NAMALWA (cell line): ENCODE results near the gene POLR1G.
"Not testable (repeated sequence)": the region's sequence is repeated elsewhere in the genome, so short reads cannot be mapped to it uniquely, and the experiment has no call there.

Experiments used
- DNase-seq: peaks from one replicate; pipeline ENCODE4 v3.0.0-alpha.2; 2015; ENCODE audit warnings: low spot score

POLR1G gene

DNA sequence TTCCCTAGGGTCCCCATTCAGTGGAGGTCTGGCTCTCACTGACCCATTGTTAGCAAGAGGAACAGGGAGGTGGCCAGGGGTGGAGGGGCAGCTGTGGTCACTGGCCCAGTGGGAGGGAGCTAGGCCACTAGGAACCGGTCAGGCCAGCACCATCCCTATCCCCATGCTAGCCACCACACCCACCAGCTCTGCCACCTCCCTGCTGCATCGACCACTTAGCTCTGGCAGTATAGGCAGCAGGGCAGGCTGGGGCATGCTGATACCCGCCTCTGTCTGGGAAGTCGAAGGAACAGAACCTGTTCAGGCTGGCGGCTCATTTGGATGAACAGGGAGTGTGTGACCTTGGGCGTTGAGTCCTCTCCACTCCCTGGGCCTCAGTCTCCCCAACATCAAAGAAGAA lies 6.3 kb upstream of the POLR1G start:
- no peak for DNase-seq

DNA sequence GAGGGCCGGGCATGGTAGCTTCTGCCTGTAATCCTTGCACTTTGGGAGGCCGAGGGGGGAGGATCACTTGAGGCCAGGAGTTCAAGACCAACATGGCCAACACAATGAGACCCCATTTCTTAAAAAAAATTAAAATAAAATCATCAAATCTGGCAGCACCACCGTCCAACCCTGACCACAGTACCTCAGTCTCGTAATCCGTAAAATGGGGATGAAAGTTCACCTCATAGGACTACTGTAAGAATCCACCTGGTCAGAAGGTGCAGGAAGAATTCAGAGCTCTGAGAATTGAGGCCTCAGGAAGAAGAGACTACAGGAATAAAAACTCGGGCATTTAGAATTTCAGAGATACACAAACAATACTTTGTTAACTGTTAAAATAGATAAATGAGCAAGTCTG lies 4.6 kb upstream of the POLR1G start:
- no peak for DNase-seq

DNA sequence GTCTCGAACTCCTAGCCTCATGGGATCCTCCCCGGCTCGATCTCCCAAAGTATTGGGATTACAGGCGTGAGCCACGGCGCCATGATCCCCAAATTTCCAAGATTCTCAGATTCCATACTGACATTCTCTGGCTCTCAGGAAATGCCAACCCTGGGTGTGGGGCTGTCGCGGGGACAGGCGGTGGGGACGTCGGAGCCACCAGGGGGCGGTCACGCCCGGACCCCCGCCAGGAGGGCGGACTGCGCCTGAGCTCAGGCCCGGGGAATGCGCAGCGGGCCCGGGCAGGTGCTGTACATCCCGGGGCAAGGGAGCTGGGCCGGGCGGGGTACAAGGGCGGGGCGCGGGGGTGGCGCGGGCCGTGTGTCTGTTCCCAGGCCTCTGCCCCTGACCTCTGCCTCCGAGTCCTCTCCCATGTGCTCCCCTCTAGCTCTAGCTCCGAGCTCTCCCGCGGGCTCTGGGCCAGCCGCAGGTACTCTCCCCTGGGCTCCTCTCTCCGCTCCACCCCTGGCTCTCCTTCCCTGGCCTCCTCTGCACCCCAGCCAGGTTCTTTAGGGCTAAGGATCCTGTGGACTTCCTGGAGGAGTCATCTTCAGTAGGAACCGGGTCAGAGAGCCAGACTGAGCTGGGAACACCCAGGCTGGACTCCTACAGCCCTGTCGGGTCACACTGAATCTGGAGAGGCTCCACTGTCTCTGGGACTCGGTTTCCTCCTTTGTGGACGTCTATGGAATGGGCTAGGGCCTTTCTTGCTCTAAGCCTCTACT lies 4.0 kb upstream of the POLR1G start:
- no peak for DNase-seq

DNA sequence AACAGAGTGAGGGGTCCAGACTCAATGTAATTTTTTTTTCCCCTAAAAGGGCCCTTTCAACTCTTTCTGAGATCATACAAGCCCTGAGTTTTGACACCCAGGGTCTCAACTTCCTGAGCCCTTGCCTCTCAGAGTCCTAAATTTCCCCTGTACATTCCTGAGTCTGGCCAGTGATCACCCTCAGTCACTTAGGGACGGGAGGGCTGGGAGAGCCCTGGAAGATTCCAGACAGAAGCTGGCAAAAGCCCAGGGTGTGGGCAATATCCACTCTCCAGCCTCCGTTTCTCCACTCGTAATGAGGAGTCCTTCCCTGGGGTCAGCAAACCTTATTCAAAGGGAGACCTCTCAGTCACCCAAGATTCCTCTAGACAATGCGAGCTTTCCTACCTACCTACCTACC lies 3.2 kb upstream of the POLR1G start:
- DNase-seq: no peak

DNA sequence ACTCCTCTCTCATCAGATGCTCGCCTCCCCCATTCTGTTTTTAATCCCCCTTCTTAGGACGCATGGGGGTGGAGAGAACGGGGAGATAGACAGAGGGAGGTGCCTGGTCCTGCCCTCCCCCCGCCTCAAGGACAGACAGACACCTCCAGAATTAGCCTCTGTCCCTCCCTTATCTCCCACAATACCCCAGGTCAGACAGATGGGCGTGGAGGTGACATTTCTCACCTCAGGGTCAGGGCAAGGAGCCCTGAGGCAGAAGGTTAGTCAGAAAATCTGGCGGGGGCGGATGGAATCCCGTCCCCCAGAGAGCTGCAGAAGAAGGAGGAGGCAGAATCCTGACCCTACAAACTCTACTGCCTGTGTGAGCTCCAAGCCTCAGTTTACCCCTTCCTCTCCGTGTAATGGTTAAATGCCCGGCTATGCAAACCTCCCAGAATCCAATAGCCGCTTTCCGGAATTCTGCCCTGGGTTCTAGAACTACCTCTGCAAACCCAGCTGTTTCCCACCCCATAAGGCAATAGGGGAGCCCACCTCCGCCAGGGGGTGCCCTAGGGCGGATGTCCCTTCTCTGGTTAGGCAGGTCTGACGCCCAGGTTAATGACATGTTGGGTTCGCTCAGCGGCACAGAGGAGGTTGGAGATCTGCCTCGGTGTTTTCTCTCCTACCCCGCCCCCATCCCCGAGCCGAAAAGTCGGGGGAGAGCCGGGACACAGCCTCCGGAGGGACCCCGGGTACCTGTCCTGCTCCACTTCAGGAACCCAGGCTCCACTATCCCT lies 2.5 kb upstream of the POLR1G start:
- peak; percentile 92 for DNase-seq

DNA sequence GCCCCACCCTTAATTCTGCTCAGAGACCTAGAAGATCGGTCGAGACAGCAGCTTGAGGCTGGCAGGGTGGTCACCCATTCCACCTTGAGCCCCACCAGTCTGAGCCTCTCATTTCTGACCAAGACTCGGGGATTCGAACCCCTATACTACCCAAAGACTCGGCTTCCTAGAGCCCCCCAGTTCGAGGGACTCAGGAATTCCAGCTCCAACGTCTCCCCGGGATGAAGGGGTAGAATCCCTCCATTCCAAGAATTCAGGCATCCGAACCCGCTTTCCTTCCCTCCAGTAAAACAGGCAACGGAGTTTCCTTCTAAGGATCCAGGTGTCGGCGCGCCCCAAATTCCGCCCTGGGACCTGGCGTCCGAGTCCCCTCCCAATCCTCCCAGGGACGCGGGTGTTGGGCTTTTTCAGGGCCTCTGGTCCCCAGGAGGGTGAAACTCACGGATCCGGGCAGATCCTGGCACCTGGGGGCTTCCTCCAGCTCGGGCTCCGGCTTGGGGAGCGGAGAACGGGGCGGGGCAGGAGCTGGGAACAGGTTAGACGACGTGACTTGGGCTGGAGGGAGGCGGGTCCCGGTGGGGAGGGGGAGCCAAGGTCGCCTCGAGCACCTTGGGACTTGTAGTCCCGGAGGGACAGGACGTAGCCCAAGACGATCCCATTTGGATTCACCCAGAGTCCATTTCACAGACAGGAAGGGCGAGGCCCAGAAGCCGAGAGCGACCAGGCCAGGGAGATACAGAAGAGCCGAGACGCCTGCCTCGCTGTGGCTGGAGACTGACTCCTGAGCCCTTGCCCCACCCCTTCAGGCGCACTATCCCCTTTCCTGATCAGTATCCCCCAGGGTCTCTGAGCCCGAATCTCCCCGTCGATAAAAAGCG lies 1.6 kb upstream of the POLR1G start, which contains the start of gene PPP1R13L:
Gene PPP1R13L, minus strand, starts transcription at position 513 of the 878 bp plus-strand sequence. CDS start 6,751 bp downstream, outside the sequence.
- no peak for DNase-seq

DNA sequence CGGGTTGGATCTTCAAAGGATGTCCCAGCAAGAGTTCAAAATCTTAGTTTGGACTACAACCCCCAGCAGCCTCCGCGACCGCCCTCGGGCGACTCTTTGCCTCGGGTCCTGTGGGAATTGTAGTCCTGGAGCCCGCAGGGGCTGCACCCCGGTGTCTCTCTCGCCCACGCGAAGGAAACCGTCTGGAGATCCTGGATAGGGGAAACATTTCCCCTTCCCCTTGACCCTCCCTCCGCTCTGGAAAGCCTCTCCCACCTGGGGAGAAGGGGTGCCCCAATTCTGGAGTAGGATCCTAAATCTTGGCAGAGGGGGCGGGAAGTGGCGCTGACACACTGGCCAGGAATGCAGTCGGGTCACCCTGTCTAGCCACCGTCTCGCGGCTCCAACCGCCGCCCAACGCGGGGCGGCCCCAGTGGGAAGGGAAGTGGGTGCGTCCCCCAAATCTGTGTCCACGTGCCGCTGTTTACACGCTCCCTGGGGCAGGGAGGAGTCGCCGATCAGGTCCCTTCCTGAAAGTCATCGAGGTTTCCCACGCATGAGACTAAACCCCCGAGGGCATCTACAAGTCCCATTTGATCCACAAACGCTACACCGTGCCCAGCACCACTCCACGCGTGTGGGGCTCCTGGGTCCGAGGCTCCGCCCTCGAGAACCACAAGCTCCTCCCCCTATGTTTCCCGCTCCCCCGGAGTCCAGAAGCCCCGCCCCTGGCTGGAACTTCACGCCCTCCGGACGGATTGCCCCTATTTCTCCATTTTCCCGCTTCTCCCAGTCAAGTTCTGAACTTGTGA lies 814 bp upstream of the POLR1G start:
- DNase-seq: peak; percentile 92

DNA sequence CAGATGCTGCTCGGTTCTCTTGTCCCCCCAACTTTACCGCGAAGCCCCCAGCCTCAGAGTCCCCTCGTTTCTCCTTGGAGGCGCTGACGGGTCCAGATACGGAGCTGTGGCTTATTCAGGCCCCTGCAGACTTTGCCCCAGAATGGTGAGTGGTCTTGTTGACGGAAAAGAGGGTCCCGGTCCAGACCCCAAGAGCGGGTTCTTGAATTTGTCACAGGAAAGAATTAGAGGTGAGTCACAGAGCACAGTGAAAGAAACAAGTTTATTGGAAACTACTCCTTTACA lies 589 bp downstream of the POLR1G start:
- no peak for DNase-seq

DNA sequence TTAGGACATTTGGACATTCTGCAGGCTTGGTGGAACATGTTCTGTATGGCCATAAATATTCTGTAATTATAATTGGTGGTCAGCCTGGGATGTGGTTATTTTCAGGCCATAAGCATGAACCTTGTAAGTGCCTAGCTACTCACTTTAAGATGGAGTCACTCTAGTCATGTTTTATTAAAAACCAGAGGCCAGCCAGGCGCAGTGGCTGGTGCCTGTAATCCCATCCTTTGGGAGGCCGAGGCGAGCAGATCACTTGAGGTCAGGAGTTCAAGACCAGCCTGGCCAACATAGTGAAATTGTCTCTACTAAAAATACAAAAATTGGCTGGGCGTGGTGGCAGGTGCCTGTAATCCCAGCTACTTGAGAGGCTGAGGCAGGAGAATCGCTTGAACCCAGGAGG lies 1.1 kb downstream of the POLR1G start:
- not testable (repeated sequence) for DNase-seq

DNA sequence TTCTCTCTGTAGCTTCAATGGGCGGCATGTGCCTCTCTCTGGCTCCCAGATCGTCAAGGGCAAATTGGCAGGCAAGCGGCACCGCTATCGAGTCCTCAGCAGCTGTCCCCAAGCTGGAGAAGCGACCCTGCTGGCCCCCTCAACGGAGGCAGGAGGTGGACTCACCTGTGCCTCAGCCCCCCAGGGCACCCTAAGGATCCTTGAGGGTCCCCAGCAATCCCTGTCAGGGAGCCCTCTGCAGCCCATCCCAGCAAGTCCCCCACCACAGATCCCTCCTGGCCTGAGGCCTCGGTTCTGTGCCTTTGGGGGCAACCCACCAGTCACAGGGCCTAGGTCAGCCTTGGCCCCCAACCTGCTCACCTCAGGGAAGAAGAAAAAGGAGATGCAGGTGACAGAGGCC lies 1.7 kb downstream of the POLR1G start:
- DNase-seq: no peak

DNA sequence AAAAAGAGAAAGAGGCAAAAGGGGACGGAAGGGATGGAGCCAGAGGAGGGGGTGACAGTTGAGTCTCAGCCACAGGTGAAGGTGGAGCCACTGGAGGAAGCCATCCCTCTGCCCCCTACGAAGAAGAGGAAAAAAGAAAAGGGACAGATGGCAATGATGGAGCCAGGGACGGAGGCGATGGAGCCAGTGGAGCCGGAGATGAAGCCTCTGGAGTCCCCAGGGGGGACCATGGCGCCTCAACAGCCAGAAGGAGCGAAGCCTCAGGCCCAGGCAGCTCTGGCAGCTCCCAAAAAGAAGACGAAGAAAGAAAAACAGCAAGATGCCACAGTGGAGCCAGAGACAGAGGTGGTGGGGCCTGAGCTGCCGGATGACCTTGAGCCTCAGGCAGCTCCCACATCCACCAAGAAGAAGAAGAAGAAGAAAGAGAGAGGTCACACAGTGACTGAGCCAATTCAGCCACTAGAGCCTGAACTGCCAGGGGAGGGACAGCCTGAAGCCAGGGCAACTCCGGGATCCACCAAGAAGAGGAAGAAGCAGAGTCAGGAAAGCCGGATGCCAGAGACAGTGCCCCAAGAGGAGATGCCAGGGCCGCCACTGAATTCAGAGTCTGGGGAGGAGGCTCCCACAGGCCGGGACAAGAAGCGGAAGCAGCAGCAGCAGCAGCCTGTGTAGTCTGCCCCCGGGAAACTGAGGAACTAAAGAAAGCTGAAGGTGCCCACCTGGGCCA lies 2.5 kb downstream of the POLR1G start:
- DNase-seq: no peak

DNA sequence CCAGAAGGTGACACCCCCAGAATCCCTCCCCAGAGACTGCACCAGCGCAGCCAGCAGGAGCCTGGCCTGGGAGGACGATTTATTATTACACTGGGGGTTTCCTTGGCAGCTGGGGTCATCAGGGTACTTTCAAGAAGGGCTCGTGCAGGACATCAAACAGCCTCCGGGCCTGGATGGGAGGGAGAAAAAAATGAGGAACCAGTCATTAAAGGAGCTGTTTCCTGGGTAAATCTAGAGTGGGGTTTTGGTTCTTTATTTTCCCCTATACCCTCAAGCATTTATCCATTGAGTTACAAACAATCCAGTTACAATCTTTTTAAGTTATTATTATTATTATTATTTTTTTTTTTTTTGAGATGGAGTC lies 3.1 kb downstream of the POLR1G start:
- no peak for DNase-seq

DNA sequence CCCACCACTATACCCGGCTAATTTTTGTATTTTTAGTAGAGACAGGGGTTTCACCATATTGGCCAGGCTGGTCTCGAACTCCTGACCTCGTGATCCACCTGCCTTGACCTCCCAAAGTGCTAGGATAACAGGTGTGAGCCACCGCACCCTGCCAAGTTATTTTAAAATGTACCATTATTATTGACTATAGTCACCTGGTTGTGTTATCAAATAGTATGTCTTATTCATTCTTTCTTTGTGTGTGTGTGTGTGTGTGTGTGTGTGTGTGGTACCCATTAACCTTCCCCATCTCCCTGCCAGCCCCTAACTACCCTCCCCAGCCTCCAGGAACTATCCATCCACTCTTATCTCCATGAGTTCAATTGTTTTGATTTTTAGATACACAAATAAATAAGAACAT lies 3.9 kb downstream of the POLR1G start:
- not testable (repeated sequence) for DNase-seq

DNA sequence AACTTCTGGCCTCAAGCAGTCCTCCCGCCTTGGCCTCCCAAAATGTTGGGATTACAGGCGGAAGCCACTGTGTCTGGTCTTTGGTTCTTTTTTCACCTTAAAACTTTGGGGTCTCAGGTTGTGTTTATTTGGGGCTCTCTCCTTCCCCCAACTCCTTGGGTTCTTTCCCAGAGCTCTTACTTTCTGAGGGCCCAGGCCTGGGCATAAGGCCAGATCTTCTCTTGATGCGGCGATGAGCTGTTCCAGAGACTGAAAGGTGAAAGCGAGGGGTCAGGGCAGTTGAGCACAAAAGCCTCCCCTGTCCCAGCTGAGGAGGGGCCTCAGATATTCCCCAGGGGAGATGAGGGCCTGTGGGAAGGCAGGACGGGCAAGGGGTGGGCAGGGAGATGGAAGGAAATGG lies 7.1 kb downstream of the POLR1G start:
- no peak for DNase-seq

DNA sequence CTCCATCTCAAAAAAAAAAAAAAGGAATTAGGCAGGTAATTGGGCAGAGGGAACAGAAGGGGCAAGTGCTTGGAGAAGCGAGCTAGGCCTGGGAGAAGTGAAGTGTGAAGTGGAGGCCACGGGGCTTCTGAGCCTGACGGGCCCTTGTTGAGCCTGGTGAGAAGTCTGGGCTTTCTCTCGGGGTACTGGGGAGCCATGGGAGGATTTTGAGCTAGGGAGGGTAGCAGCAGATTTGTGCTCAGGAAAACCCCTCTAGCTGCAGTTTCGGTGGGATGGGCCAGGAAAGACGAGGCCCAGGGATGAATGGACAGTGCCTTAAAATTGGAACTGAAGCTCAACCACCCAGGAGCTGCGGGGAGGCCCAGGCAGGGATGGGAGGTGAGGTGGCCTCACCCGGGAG lies 8.0 kb downstream of the POLR1G start:
- DNase-seq: no peak

DNA sequence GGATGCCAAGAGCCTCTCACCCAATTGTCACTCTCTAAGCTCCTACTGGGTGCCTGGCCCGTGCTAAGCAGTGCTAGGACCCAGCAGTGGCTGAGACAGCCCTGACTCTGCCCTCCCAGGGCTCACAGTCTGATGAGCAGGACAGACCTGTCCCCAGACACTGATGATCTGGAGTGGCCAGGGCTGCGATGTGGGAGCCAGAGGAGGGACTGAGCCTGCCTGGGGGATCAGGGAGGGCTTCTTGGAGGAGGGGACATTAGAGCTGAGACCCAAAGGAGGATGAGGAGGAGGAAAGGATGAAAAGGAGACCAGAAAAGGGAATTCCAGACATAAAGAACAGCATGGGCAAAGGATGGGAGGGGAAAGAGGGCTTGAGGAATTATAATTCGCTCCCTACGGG lies 10.7 kb downstream of the POLR1G start:
- DNase-seq: no peak

DNA sequence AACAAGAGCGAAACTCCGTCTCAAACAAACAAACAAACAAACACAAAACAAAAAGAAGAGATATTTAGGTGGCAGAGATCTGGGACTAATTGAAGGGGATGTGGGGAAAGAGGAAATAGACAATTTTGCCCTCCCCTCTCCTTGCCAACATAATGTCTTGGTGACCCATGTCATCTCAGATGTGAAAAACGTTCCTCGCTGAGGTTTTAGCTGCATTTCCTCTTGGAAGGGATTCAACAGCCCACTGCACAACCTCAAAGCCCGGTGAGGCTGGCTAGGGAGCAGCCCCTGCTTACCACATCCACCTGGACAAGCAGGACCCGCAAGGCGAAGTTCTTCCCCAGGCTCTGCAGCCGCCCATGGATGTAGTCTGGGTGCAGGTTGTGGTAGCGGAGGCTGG lies 12.4 kb downstream of the POLR1G start:
- no peak for DNase-seq

DNA sequence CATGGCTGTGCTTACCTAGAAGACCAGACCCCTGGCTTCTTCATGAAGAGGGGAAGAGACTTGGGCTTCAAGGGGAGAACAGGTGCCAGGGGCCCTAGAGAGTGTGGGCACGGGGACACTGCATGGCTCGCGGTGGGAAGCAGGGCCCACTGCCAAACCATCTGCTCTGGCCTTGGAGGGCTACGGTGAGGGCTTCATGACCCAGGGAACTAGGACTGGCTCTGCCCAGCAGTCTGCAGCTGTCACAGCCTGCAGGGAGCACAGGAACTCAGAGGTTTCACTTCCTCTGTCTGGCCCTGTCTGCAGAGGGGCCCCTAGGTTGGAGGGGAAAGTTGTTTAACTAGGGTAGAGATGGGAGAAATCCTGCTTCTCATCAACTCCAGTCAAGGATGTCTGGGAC lies 13.0 kb downstream of the POLR1G start:
- DNase-seq: peak; percentile 93

DNA sequence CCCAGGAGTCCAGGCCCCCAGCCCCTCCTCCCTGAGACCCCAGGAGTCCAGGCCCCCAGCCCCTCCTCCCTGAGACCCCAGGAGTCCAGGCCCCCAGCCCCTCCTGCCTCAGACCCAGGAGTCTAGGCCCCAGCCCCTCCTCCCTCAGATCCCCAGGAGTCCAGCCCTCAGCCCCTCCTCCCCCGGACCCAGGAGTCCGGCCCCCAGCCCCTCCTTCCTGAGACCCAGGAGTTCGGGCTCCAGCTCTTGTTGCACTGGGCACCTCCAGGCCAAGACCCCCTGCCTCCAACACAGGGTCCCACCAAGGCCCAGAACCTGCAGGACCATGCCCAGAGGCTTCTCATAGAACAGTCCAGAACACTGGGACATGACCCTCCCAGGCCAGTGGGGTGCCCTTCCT lies 13.5 kb downstream of the POLR1G start:
- no peak for DNase-seq

DNA sequence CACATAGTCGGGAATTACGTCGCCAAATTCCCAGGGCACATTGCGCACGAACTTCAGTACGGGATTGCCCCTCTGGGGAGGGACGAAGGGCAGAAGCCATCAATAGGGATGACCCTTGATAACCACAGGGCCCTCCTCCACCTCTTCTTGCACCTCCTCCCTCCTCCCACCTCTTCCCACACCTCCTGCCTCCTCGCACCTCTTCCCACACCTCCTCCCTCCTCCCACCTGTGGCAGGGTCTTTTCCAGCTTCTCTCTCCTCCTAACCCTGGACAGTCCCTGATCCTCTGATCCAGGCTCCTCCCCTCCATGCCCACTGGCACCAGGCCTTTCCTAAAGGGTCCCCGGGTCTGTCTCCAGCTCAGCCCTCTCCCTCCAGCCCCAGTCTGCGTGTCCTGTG lies 13.9 kb downstream of the POLR1G start:
- DNase-seq: no peak

DNA sequence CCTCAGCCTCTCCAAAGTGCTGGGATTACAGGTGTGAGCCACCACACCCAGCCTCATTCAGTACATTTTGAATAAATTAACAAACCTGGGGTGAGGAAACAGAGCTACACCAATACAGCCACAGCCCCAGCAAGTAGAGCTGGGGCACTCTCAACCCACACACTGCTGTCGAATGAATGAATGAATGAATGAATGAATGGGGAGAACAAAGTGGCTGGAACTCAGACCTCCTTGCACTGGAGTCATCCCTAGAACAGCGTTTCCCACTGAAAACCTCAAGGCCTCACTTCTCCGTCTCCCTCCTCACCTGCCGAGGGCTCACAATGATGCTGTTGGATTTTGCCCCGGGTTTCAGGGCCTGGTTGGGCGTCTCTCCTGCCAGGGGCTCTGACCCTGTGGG lies 14.4 kb downstream of the POLR1G start:
- no peak for DNase-seq
